Dendritic cell treated with granulocyte-macrophage colony-stimulating factor and Interleukin-4, amounts not matched to agents 40 ng/mL and 50 ng/mL, for 4 days (primary cell): ENCODE data around the gene ADAM8.
A peak's percentile ranks its signal among the peaks of the same experiment; 100 is the strongest.

ENCODE experiments used
- H3K27ac Mint-ChIP-seq: one replicate; pipeline ENCODE4 v1.8.0; 2022; ENCODE audit warnings: mild to moderate bottlenecking, mixed read lengths
- H3K27me3 Mint-ChIP-seq: one replicate; pipeline ENCODE4 v1.8.0; 2022; ENCODE audit warnings: mild to moderate bottlenecking, mixed read lengths
- H3K36me3 Mint-ChIP-seq: one replicate; pipeline ENCODE4 v1.8.0; 2022; ENCODE audit warnings: low read depth, mixed read lengths
- H3K4me1 Mint-ChIP-seq: one replicate; pipeline ENCODE4 v1.8.0; 2022; ENCODE audit warnings: low read depth, mixed read lengths
- H3K4me3 Mint-ChIP-seq: one replicate; pipeline ENCODE4 v1.8.0; 2022; ENCODE audit warnings: mild to moderate bottlenecking, moderate library complexity, mixed read lengths
- H3K9me3 Mint-ChIP-seq: one replicate; pipeline ENCODE4 v1.8.0; 2022; ENCODE audit warnings: mixed read lengths
- intact Hi-C: fragments of 100-400 bp; cut with micrococcal nuclease; formaldehyde crosslinking; loops from one replicate; pipeline ENCODE4 v1.15.0; 2022

ADAM8 gene

GRCh38 chr10:133281628-133282372 lies 5.1 kb upstream of the ADAM8 start:
- Mint-ChIP-seq H3K27me3 (no peaks in the 10 kb centered on the region), H3K4me3 (no peak overlapping the region), H3K27ac (peak overlapping the region; percentile 8), H3K36me3 (peaks cover 87% of the 10 kb centered on the region), H3K4me1 (peaks cover 63% of the 10 kb centered on the region), H3K9me3 (no peaks in the 10 kb centered on the region)
- intact Hi-C loops: no loop called here

GRCh38 chr10:133281084-133281483 lies 4.4 kb upstream of the ADAM8 start:
- Mint-ChIP-seq H3K9me3 (no peaks in the 10 kb centered on the region), H3K27ac (peak overlapping the region; percentile 95), H3K4me1 (peaks cover 65% of the 10 kb centered on the region), H3K36me3 (peaks cover 84% of the 10 kb centered on the region), H3K27me3 (no peaks in the 10 kb centered on the region), H3K4me3 (no peak overlapping the region)
- intact Hi-C loops: no loop called here

- intact Hi-C loops: no loop called here
- Mint-ChIP-seq H3K36me3 (peaks cover 84% of the 10 kb centered on the region), H3K4me1 (peaks cover 71% of the 10 kb centered on the region), H3K27ac (peak overlapping the region; percentile 95), H3K4me3 (no peak overlapping the region), H3K9me3 (no peaks in the 10 kb centered on the region), H3K27me3 (no peaks in the 10 kb centered on the region)
Observed at GRCh38 chr10:133280391-133281059, 3.9 kb upstream of the ADAM8 start.

GRCh38 chr10:133279326-133280226 lies 2.9 kb upstream of the ADAM8 start:
- Mint-ChIP-seq H3K4me1 (peaks cover 80% of the 10 kb centered on the region), H3K36me3 (peaks cover 83% of the 10 kb centered on the region), H3K27me3 (no peaks in the 10 kb centered on the region), H3K9me3 (no peaks in the 10 kb centered on the region), H3K27ac (peak overlapping the region; percentile 95), H3K4me3 (peak overlapping the region; percentile 31)
- intact Hi-C loops: loop anchor here (2.0 kb wide), 1 partner anchor 21 kb away; no protein-coding TSS in a partner anchor

GRCh38 chr10:133278577-133279265 lies 2.1 kb upstream of the ADAM8 start:
- Mint-ChIP-seq H3K36me3 (peaks cover 82% of the 10 kb centered on the region), H3K9me3 (no peaks in the 10 kb centered on the region), H3K27me3 (no peaks in the 10 kb centered on the region), H3K27ac (peak overlapping the region; percentile 95), H3K4me3 (peak overlapping the region; percentile 75), H3K4me1 (peaks cover 82% of the 10 kb centered on the region)
- intact Hi-C loops: loop anchor here (2.0 kb wide), 1 partner anchor 20 kb away; no protein-coding TSS in a partner anchor

GRCh38 chr10:133277993-133278576 lies 1.4 kb upstream of the ADAM8 start:
- Mint-ChIP-seq H3K36me3 (peaks cover 82% of the 10 kb centered on the region), H3K4me3 (peak overlapping the region; percentile 75), H3K27ac (peak overlapping the region; percentile 95), H3K4me1 (peaks cover 82% of the 10 kb centered on the region), H3K27me3 (no peaks in the 10 kb centered on the region), H3K9me3 (no peaks in the 10 kb centered on the region)
- intact Hi-C loops: loop anchor here (2.0 kb wide), 1 partner anchor 19 kb away; no protein-coding TSS in a partner anchor

GRCh38 chr10:133277277-133277992 lies 767 bp upstream of the ADAM8 start:
- Mint-ChIP-seq H3K27me3 (no peaks in the 10 kb centered on the region), H3K4me3 (peak overlapping the region; percentile 23), H3K9me3 (no peaks in the 10 kb centered on the region), H3K36me3 (peaks cover 82% of the 10 kb centered on the region), H3K27ac (peak overlapping the region; percentile 95), H3K4me1 (peaks cover 85% of the 10 kb centered on the region)
- intact Hi-C loops: no loop called here

GRCh38 chr10:133276100-133276434 lies 601 bp downstream of the ADAM8 start:
- Mint-ChIP-seq H3K9me3 (no peaks in the 10 kb centered on the region), H3K27ac (peak overlapping the region; percentile 95), H3K27me3 (no peaks in the 10 kb centered on the region), H3K36me3 (peaks cover 82% of the 10 kb centered on the region), H3K4me1 (peaks cover 77% of the 10 kb centered on the region), H3K4me3 (peak overlapping the region; percentile 82)
- intact Hi-C loops: no loop called here

- peaks cover 73% of the 10 kb centered on the region for H3K4me1 Mint-ChIP-seq
- intact Hi-C loops: no loop called here
- peak overlapping the region; percentile 95 for H3K27ac Mint-ChIP-seq
- peaks cover 82% of the 10 kb centered on the region for H3K36me3 Mint-ChIP-seq
- H3K27me3 Mint-ChIP-seq: no peaks in the 10 kb centered on the region
- peak overlapping the region; percentile 82 for H3K4me3 Mint-ChIP-seq
- H3K9me3 Mint-ChIP-seq: no peaks in the 10 kb centered on the region
Observed at GRCh38 chr10:133275684-133276092, 980 bp downstream of the ADAM8 start.

- no peaks in the 10 kb centered on the region for H3K27me3 Mint-ChIP-seq
- H3K27ac Mint-ChIP-seq: peak overlapping the region; percentile 95
- H3K4me1 Mint-ChIP-seq: peaks cover 66% of the 10 kb centered on the region
Observed at GRCh38 chr10:133274751-133275683, 1.7 kb downstream of the ADAM8 start.

GRCh38 chr10:133273534-133274143 lies 3.0 kb downstream of the ADAM8 start:
- Mint-ChIP-seq H3K4me3 (peak overlapping the region; percentile 30), H3K27me3 (no peaks in the 10 kb centered on the region), H3K36me3 (peaks cover 82% of the 10 kb centered on the region), H3K9me3 (no peaks in the 10 kb centered on the region), H3K27ac (no peak overlapping the region), H3K4me1 (peaks cover 53% of the 10 kb centered on the region)
- intact Hi-C loops: no loop called here

More at GRCh38 chr10:133274751-133275683, 1.7 kb downstream of the ADAM8 start:
- Mint-ChIP-seq H3K36me3 (peaks cover 82% of the 10 kb centered on the region), H3K4me3 (peak overlapping the region; percentile 82), H3K9me3 (no peaks in the 10 kb centered on the region)
- intact Hi-C loops: no loop called here
